Measurements from ENCODE around the gene ADORA2B. TPM values are rescaled to one million over a fixed set of nuclear protein-coding genes. Genes with fewer than 3 reads are reported as not detected.

ADORA2B gene
- total and polyA plus RNA-seq, 2 of the 8 experiments (the other 6 are each of a cell fraction or from before 2014, with no cell fraction given): 2.6 to 8.2 TPM

GRCh38 chr17:16019347-16019746, 74.4 kb downstream of the ADORA2B start:
- CTCF ChIA-PET (ENCODE audit: partially characterized antibody): no interaction called here
- TF ChIP-seq TAF1 (IDR thresholded peaks at IDR 0.05; ENCODE audit: low read depth, low read length): no peak
- TF ChIP-seq TCF12 (IDR thresholded peaks at IDR 0.05; ENCODE audit: low read depth, low read length): no peak
- no peak for TF ChIP-seq NANOG (IDR thresholded peaks at IDR 0.05; ENCODE audit: insufficient read depth, low read depth, low read length, poor library complexity, severe bottlenecking)
- no peak for TF ChIP-seq CHD2 (IDR thresholded peaks at IDR 0.05; ENCODE audit: low read length)
- TF ChIP-seq ASH2L (IDR thresholded peaks at IDR 0.05; ENCODE audit: low read length): no peak
- TF ChIP-seq KDM1A (IDR thresholded peaks at IDR 0.05; ENCODE audit: borderline replicate concordance, low read length): no peak
- no peak for TF ChIP-seq RBBP5 (IDR thresholded peaks at IDR 0.05; ENCODE audit: borderline replicate concordance, low read depth, low read length)
- no peak for TF ChIP-seq SUZ12 (IDR thresholded peaks at IDR 0.05; ENCODE audit: low read length)
- no peak for TF ChIP-seq EP300 (IDR thresholded peaks at IDR 0.05; ENCODE audit: borderline replicate concordance in 1 of 2, low read depth in 2 of 2, low read length in 2 of 2)
- no peak for TF ChIP-seq FOSL1 (IDR thresholded peaks at IDR 0.05; ENCODE audit: insufficient read depth, low read depth, low read length)
- TF ChIP-seq, protein P1, sequence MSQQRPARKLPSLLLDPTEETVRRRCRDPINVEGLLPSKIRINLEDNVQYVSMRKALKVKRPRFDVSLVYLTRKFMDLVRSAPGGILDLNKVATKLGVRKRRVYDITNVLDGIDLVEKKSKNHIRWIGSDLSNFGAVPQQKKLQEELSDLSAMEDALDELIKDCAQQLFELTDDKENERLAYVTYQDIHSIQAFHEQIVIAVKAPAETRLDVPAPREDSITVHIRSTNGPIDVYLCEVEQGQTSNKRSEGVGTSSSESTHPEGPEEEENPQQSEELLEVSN (IDR thresholded peaks at IDR 0.05): no peak
- TF ChIP-seq SIRT6 (IDR thresholded peaks at IDR 0.05; ENCODE audit: low read length): no peak
- no peak for TF ChIP-seq GABPA (IDR thresholded peaks at IDR 0.05; ENCODE audit: borderline replicate concordance, insufficient read depth, low read length)
- TF ChIP-seq CBX8 (IDR thresholded peaks at IDR 0.05; ENCODE audit: borderline replicate concordance, low read depth, low read length): no peak

More at GRCh38 chr17:16019347-16019746, 74.4 kb downstream of the ADORA2B start:
- no peaks in the 10 kb centered on the region for H3K4me1 ChIP-seq (replicated peaks in 1 of 4; ENCODE audit: control insufficient read depth in 3 of 4, insufficient read depth in 4 of 4, low read length in 3 of 4)
- DNase-seq (ENCODE audit: low read depth in 1 of 2, low spot score in 2 of 2) (no peak), FAIRE-seq (no peak)
- H2BK5ac ChIP-seq (ENCODE audit: low read depth, low read length): no peak overlapping the region
- no peaks in the 10 kb centered on the region for H3K27me3 ChIP-seq (replicated peaks in 1 of 4; ENCODE audit: control insufficient read depth in 3 of 4, extremely low read depth in 1 of 4, insufficient read depth in 3 of 4, low read length in 3 of 4)
- no peak overlapping the region for H3K23ac ChIP-seq (ENCODE audit: insufficient read length)
- POLR2A ChIA-PET (ENCODE audit: partially characterized antibody): interaction anchor here (1.0 kb wide), 1 partner anchor 10 kb away, joined by 5 read pairs; no protein-coding TSS in a partner anchor
- H3K4ac ChIP-seq (replicated peaks; ENCODE audit: insufficient read length, low read depth, low read length): no peak overlapping the region
- H3K4me3 ChIP-seq (ENCODE audit: extremely low read depth in 1 of 4, insufficient read depth in 2 of 4, low read depth in 3 of 4, low read length in 4 of 4): no peak overlapping the region
- H3K14ac ChIP-seq (ENCODE audit: insufficient read length): no peak overlapping the region
- H2AK5ac ChIP-seq (ENCODE audit: low read depth, low read length): no peak overlapping the region
- no peak overlapping the region for H3K4me2 ChIP-seq (ENCODE audit: insufficient read depth in 1 of 2, low read depth in 2 of 2, low read length in 2 of 2)
- H3K36me3 ChIP-seq (ENCODE audit: control insufficient read depth in 2 of 4, insufficient read depth in 4 of 4, low read length in 3 of 4): peaks cover 0 to 37% (median 7%) of the 10 kb centered on the region in 4 experiments; a peak in 5 of 8 replicates
- no peak overlapping the region for H4K91ac ChIP-seq (replicated peaks; ENCODE audit: insufficient read length, low read length)
- WGBS, 2 experiments (ENCODE audit: extremely low coverage in 1 of 2, insufficient coverage in 1 of 2, insufficient read length in 1 of 2, insufficient replicate concordance in 2 of 2, low coverage in 1 of 2, low lambda C conversion rate in 2 of 2, missing lambda C conversion rate in 1 of 2): 86% methylated on average over 1 of the region's 1 CpG; no CpG with 5 or more reads in 1 of the 2 experiments
- no peak overlapping the region for H4K5ac ChIP-seq (ENCODE audit: insufficient read length, low read depth, low read length)
- H2BK120ac ChIP-seq (replicated peaks; ENCODE audit: low read depth, low read length): no peak overlapping the region
- H3K18ac ChIP-seq (ENCODE audit: extremely low read depth, low read length): no peak overlapping the region
- no peak overlapping the region for H2AFZ ChIP-seq (ENCODE audit: low read length)
- H3K56ac ChIP-seq (replicated peaks; ENCODE audit: insufficient read length, low read depth, low read length): no peak overlapping the region
- no peak overlapping the region for H3K9ac ChIP-seq (replicated peaks in 1 of 4; ENCODE audit: extremely low read depth in 1 of 4, low read depth in 3 of 4, low read length in 3 of 4)
- no peak overlapping the region for H2BK20ac ChIP-seq (ENCODE audit: low read length)
- H2BK15ac ChIP-seq (ENCODE audit: low read length): no peak overlapping the region
- peaks cover 4 to 9% of the 10 kb centered on the region in 2 experiments for H4K20me1 ChIP-seq (replicated peaks in 1 of 2; ENCODE audit: control insufficient read depth in 1 of 2, insufficient read depth in 2 of 2, low read length in 2 of 2)
- H4K8ac ChIP-seq (ENCODE audit: extremely low read depth, insufficient read depth, low read length): no peak overlapping the region
- no peak overlapping the region for H3K27ac ChIP-seq (ENCODE audit: low read depth, low read length)
- H2BK12ac ChIP-seq (ENCODE audit: low read depth, low read length): no peak overlapping the region
- H3K79me2 ChIP-seq (ENCODE audit: control insufficient read depth in 1 of 2, insufficient read depth in 2 of 2, low read length in 2 of 2): peaks cover 0 to 21% of the 10 kb centered on the region in 2 experiments; a peak in 2 of 4 replicates
- no peaks in the 10 kb centered on the region for H3K9me3 ChIP-seq (ENCODE audit: insufficient read depth in 2 of 2, low read depth in 1 of 2, low read length in 1 of 2)
- no peaks in the 10 kb centered on the region; the same call in 1 of the 2 replicates for H3K79me1 ChIP-seq (ENCODE audit: low read depth, low read length)
- no peaks in the 10 kb centered on the region for H3K23me2 ChIP-seq (ENCODE audit: low read depth, low read length)
